ENCODE data around the gene EEF2. TPM values are rescaled to one million over a fixed set of nuclear protein-coding genes. Genes with fewer than 3 reads are reported as not detected.

The EEF2 gene
- total RNA-seq, 1 experiment from 2014 or later, result 3,126 TPM

GRCh38 chr19:3983936-3984583 is 1.2 kb downstream of the EEF2 start:
- POLR2A ChIA-PET, result interaction anchor here (0.8 to 8.9 kb wide), 13 partner anchors 8 to 842 kb away, joined by 3 to 245 read pairs (median 6); partner anchors contain the start of genes DAPK3, MRPL54, PIAS4 and SH3GL1
- CTCF ChIA-PET, result interaction anchor here (1.3 to 2.7 kb wide), 3 partner anchors 9 to 132 kb away, joined by 3 to 15 read pairs (median 4); partner anchors contain the start of gene DAPK3
- peak; percentile 61 for DNase-seq (ENCODE audit: unreplicated experiment)
- Mint-ChIP-seq H3K27me3 (ENCODE audit: insufficient read depth, unreplicated experiment) (no peaks in the 10 kb centered on the region), H3K4me1 (ENCODE audit: insufficient read depth, unreplicated experiment) (peaks cover 29% of the 10 kb centered on the region), H3K27ac (ENCODE audit: low read depth, unreplicated experiment) (peak overlapping the region; percentile 90), H3K36me3 (ENCODE audit: insufficient read depth, unreplicated experiment) (peaks cover 65% of the 10 kb centered on the region), H3K4me3 (ENCODE audit: unreplicated experiment) (peak overlapping the region; percentile 95), H3K9me3 (ENCODE audit: unreplicated experiment) (no peaks in the 10 kb centered on the region)
- no TSS peak for BruUV-seq (replicated peaks)
- intact Hi-C loops (cut with micrococcal nuclease), result loop anchor here (2.0 kb wide), 1 partner anchor 13 kb away; the partner anchor contains the start of gene DAPK3
- no peak for TF ChIP-seq CTCF (IDR thresholded peaks at IDR 0.05; ENCODE audit: unreplicated experiment)

GRCh38 chr19:3983542-3983914 is 1.7 kb downstream of the EEF2 start:
- intact Hi-C loops (cut with micrococcal nuclease), result no loop called here
- H3K9me3 Mint-ChIP-seq (ENCODE audit: unreplicated experiment), result no peaks in the 10 kb centered on the region
- H3K36me3 Mint-ChIP-seq (ENCODE audit: insufficient read depth, unreplicated experiment), result peaks cover 71% of the 10 kb centered on the region

GRCh38 chr19:3982701-3983541 is 2.3 kb downstream of the EEF2 start:
- no peak for TF ChIP-seq CTCF (IDR thresholded peaks at IDR 0.05; ENCODE audit: unreplicated experiment)
- Mint-ChIP-seq H3K4me3 (ENCODE audit: unreplicated experiment) (peak overlapping the region; percentile 95), H3K9me3 (ENCODE audit: unreplicated experiment) (no peaks in the 10 kb centered on the region), H3K27me3 (ENCODE audit: insufficient read depth, unreplicated experiment) (no peaks in the 10 kb centered on the region), H3K36me3 (ENCODE audit: insufficient read depth, unreplicated experiment) (peaks cover 77% of the 10 kb centered on the region), H3K4me1 (ENCODE audit: insufficient read depth, unreplicated experiment) (peaks cover 29% of the 10 kb centered on the region), H3K27ac (ENCODE audit: low read depth, unreplicated experiment) (peak overlapping the region; percentile 90)
- CTCF ChIA-PET, result interaction anchor here (1.3 kb wide), 1 partner anchor 7 kb away, joined by 3 read pairs; no protein-coding TSS in a partner anchor
- DNase-seq (ENCODE audit: unreplicated experiment), result peak; percentile 83
- no TSS peak for BruUV-seq (replicated peaks)
- intact Hi-C loops (cut with micrococcal nuclease), result no loop called here
- POLR2A ChIA-PET, result interaction anchor here (0.7 to 8.9 kb wide), 6 partner anchors 7 to 530 kb away, joined by 3 to 245 read pairs (median 4); partner anchors contain the start of genes DAPK3 and PIAS4

More at GRCh38 chr19:3983542-3983914, 1.7 kb downstream of the EEF2 start:
- no peak for DNase-seq (ENCODE audit: unreplicated experiment)
- H3K27ac Mint-ChIP-seq (ENCODE audit: low read depth, unreplicated experiment), result peak overlapping the region; percentile 90
- no peaks in the 10 kb centered on the region for H3K27me3 Mint-ChIP-seq (ENCODE audit: insufficient read depth, unreplicated experiment)
- no peak for TF ChIP-seq CTCF (IDR thresholded peaks at IDR 0.05; ENCODE audit: unreplicated experiment)
- H3K4me1 Mint-ChIP-seq (ENCODE audit: insufficient read depth, unreplicated experiment), result peaks cover 29% of the 10 kb centered on the region
- H3K4me3 Mint-ChIP-seq (ENCODE audit: unreplicated experiment), result peak overlapping the region; percentile 95
- ChIA-PET POLR2A (interaction anchor here (0.7 to 8.9 kb wide), 10 partner anchors 8 to 841 kb away, joined by 3 to 245 read pairs (median 4); partner anchors contain the start of genes DAPK3, PIAS4 and ZBTB7A), CTCF (interaction anchor here (1.3 to 1.5 kb wide), 2 partner anchors 8 to 131 kb away, joined by 3 to 4 read pairs; no protein-coding TSS in a partner anchor)
- BruUV-seq (replicated peaks), result no TSS peak

All from MCF 10A (cell line).